ENCODE data around the gene TEK. TPM values are rescaled to one million over a fixed set of nuclear protein-coding genes. Genes with fewer than 3 reads are reported as not detected.

The TEK gene
- total RNA-seq, 1 donor from 2014 or later = not detected

DNA sequence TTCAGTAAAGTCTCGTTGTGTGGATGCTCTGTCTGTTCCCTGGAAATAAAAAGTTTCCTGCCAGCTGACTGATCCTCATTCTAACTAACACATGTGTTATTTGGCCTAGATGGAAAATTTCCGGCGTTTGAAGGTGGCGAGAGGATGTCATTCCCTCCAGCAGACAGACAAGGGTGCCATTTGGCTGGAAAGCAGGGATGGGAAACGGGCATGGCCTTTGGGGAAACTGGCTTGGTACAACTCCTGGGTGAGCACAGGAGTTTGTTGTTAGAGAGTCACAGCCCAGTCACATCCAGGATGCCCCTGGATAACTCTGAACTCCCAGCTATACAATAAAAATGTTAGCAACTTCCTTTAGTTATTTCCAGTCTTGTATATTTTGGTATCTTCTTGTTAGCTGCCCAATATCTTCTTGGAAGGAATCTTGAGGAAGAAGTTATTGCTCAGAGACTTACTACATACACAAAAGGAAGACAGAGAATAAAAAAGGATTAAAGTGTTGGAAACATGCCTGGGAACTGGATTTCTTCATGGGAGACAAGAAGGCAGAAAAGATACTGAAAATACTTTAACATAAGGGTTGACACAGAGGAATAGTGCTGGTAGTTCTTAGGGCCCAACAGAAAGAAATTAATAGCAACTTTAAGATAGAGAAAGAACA, 41.9 kb downstream of the TEK start:
- no peak overlapping the region for H3K27ac Mint-ChIP-seq
- H3K36me3 Mint-ChIP-seq (ENCODE audit: low read depth) = no peaks in the 10 kb centered on the region
- no peaks in the 10 kb centered on the region for H3K9me3 Mint-ChIP-seq
- CTCF ChIA-PET = no interaction called here
- DNase-seq (no peak), ATAC-seq (ENCODE audit: low read depth) (no peak)
- POLR2A ChIA-PET = no interaction called here
- H3K27me3 Mint-ChIP-seq = peaks cover 1% of the 10 kb centered on the region
- intact Hi-C loops (cut with micrococcal nuclease) = no loop called here
- TF ChIP-seq, protein P1, sequence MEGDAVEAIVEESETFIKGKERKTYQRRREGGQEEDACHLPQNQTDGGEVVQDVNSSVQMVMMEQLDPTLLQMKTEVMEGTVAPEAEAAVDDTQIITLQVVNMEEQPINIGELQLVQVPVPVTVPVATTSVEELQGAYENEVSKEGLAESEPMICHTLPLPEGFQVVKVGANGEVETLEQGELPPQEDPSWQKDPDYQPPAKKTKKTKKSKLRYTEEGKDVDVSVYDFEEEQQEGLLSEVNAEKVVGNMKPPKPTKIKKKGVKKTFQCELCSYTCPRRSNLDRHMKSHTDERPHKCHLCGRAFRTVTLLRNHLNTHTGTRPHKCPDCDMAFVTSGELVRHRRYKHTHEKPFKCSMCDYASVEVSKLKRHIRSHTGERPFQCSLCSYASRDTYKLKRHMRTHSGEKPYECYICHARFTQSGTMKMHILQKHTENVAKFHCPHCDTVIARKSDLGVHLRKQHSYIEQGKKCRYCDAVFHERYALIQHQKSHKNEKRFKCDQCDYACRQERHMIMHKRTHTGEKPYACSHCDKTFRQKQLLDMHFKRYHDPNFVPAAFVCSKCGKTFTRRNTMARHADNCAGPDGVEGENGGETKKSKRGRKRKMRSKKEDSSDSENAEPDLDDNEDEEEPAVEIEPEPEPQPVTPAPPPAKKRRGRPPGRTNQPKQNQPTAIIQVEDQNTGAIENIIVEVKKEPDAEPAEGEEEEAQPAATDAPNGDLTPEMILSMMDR (IDR thresholded peaks at IDR 0.05) = no peak
- H3K4me3 Mint-ChIP-seq = no peak overlapping the region
- H3K4me1 Mint-ChIP-seq = no peaks in the 10 kb centered on the region

DNA sequence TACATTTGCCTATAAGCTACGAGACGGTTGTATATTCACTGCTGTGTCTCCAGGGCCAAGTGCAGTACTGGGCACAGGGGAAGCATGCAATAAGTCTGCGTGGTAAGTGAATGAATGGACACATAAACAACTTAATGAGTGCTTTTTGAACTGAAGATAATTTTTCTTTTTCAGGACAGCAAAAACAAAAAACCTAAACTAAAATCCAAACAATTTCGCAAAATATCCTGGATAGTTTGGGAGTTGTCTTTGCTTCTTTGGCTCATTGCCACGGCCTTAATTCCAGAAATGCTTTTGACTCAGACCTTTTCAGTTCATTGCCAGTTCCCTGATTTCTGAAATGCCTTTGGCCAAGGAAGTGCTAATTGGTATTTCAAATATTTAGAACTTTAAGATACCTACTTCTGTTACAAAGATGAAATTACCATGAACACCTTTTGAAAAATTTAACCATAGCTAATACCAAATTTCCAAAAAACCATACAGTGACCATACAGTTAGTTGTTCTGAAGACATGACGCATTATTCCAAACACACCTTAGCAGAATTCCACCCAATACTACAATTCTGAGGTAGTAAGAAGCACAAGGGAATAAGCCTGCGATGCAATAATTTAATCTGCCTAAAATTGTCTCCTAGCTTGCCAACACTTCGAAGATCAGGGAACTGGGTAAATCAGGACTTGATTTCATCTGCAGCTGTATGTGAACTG, 42.8 kb downstream of the TEK start:
- CTCF ChIA-PET = no interaction called here
- Mint-ChIP-seq H3K27ac (no peak overlapping the region), H3K4me1 (no peaks in the 10 kb centered on the region), H3K27me3 (peaks cover 1% of the 10 kb centered on the region), H3K9me3 (no peaks in the 10 kb centered on the region), H3K4me3 (no peak overlapping the region), H3K36me3 (ENCODE audit: low read depth) (no peaks in the 10 kb centered on the region)
- intact Hi-C loops (cut with micrococcal nuclease) = no loop called here
- DNase-seq (no peak), ATAC-seq (ENCODE audit: low read depth) (no peak)
- POLR2A ChIA-PET = no interaction called here
- TF ChIP-seq, protein P1 (IDR thresholded peaks at IDR 0.05) = no peak

GRCh38 chr9:27152405-27152718, 43.3 kb downstream of the TEK start:
- no peak overlapping the region for H3K4me3 Mint-ChIP-seq
- H3K27me3 Mint-ChIP-seq = peaks cover 1% of the 10 kb centered on the region
- no peak for DNase-seq
- TF ChIP-seq, protein P1 (IDR thresholded peaks at IDR 0.05) = no peak
- ChIA-PET CTCF (no interaction called here), POLR2A (no interaction called here)
- ATAC-seq (ENCODE audit: low read depth) = no peak
- intact Hi-C loops (cut with micrococcal nuclease) = no loop called here
- H3K27ac Mint-ChIP-seq = no peak overlapping the region
- H3K9me3 Mint-ChIP-seq = no peaks in the 10 kb centered on the region
- no peaks in the 10 kb centered on the region for H3K36me3 Mint-ChIP-seq (ENCODE audit: low read depth)
- H3K4me1 Mint-ChIP-seq = no peaks in the 10 kb centered on the region

DNA sequence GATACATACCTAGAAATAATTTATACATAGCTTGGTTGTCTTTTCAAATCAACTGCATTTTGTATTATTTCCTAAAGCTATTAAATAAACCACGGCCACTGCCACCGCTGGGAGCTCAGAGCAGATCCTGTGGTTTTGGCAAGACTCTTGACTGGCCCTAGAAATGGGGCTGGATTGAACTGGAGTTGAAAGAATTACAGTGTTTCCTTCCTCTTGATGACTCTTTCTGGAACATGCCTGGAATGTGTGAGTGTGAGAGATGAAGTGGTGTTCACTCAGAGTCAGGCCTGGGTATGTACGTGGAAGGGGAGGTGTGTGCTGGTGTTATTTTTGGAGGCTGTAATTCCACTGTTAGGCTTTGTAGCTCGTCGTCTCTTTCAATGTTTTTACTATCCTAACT, 45.9 kb downstream of the TEK start:
- ATAC-seq (ENCODE audit: low read depth) = no peak
- no peak overlapping the region for H3K27ac Mint-ChIP-seq
- ChIA-PET POLR2A (no interaction called here), CTCF (no interaction called here)
- TF ChIP-seq, protein P1 (IDR thresholded peaks at IDR 0.05) = no peak
- H3K27me3 Mint-ChIP-seq = no peaks in the 10 kb centered on the region
- intact Hi-C loops (cut with micrococcal nuclease) = no loop called here
- no peaks in the 10 kb centered on the region for H3K9me3 Mint-ChIP-seq
- H3K4me3 Mint-ChIP-seq = no peak overlapping the region
- no peak for DNase-seq
- H3K36me3 Mint-ChIP-seq (ENCODE audit: low read depth) = no peaks in the 10 kb centered on the region
- H3K4me1 Mint-ChIP-seq = no peaks in the 10 kb centered on the region

GRCh38 chr9:27157097-27157496, 48.1 kb downstream of the TEK start:
- no peak overlapping the region for H3K4me3 Mint-ChIP-seq
- POLR2A ChIA-PET = no interaction called here
- H3K9me3 Mint-ChIP-seq = no peaks in the 10 kb centered on the region
- no peak for DNase-seq
- no peak for ATAC-seq (ENCODE audit: low read depth)
- peaks cover 2% of the 10 kb centered on the region for H3K27me3 Mint-ChIP-seq
- no peaks in the 10 kb centered on the region for H3K36me3 Mint-ChIP-seq (ENCODE audit: low read depth)
- no peak overlapping the region for H3K27ac Mint-ChIP-seq
- intact Hi-C loops (cut with micrococcal nuclease) = no loop called here
- no peaks in the 10 kb centered on the region for H3K4me1 Mint-ChIP-seq
- TF ChIP-seq, protein P1 (IDR thresholded peaks at IDR 0.05) = no peak
- CTCF ChIA-PET = no interaction called here
